ENCODE results near the gene TEDC1. TPM values are rescaled to one million over a fixed set of nuclear protein-coding genes. Genes with fewer than 3 reads are reported as not detected.
A peak's percentile ranks its signal among the peaks of the same experiment; 100 is the strongest.

Gene TEDC1
- total RNA-seq, 4 donors from 2014 or later, result 5.5 to 20.4 (median 14.2) TPM

DNA sequence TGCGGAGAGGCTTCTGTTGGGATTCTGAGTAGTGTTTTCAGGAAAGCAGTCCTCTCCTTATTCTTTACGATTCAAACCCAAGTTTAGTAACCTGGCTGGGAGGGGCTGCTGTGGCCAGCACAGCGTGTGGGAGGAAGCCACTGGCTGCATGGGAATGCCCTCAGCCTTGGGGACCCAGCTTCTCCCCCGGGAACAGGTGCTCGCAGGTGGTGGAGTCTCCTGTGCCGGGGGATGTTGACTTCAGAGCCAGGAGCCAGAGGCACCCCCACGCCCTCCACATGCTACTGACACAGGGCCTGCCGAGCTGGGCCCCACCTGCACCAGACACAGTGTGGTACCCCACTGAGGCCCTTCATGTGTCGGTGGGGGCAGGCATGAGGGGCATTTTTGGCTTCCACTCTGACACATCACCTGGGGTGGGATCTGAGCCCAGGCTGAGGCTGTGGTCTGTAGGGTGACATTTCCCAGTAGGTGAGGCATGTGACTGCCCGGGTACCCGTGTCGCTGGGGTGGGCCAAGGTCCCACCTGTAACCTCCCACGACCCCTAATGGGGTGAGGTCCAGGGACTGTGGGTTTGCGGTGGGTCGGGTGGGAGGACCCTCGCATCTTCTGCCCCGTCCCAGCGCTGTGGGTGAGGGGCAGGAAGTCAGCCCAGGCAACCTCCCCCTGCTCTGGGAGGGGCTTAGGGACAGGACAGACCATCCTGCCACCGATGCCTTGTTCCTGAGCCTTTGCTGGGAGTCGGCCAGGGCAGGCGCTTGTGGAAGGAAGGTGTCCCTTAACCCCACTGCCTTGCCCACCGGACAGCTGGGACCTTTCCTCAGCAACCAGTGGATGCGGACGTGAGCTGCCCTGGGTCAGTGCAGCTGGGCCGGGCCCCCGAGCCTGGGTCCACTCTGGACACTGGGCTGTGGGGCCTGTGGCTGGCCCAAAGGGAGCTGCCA lies 44.9 kb upstream of the TEDC1 start:
- no peaks in the 10 kb centered on the region for H3K27me3 ChIP-seq
- no peak for DNase-seq (ENCODE audit: low spot score in 2 of 2)
- 87 to 88% methylated on average over 10 to 24 of the region's 26 CpGs for WGBS, 2 donors
- no peak overlapping the region for H3K27ac ChIP-seq
- peaks cover 0 to 57% (median 0%) of the 10 kb centered on the region in 3 donors for H3K36me3 ChIP-seq
- no peak overlapping the region for H3K4me3 ChIP-seq
- TF ChIP-seq EP300 (IDR thresholded peaks at IDR 0.05) (no peak), POLR2A (IDR thresholded peaks at IDR 0.05) (no peak)
- TF ChIP-seq, protein P1, sequence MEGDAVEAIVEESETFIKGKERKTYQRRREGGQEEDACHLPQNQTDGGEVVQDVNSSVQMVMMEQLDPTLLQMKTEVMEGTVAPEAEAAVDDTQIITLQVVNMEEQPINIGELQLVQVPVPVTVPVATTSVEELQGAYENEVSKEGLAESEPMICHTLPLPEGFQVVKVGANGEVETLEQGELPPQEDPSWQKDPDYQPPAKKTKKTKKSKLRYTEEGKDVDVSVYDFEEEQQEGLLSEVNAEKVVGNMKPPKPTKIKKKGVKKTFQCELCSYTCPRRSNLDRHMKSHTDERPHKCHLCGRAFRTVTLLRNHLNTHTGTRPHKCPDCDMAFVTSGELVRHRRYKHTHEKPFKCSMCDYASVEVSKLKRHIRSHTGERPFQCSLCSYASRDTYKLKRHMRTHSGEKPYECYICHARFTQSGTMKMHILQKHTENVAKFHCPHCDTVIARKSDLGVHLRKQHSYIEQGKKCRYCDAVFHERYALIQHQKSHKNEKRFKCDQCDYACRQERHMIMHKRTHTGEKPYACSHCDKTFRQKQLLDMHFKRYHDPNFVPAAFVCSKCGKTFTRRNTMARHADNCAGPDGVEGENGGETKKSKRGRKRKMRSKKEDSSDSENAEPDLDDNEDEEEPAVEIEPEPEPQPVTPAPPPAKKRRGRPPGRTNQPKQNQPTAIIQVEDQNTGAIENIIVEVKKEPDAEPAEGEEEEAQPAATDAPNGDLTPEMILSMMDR (IDR thresholded peaks at IDR 0.05), result no peak
- no peaks in the 10 kb centered on the region for H3K9me3 ChIP-seq
- peaks cover 0 to 17% (median 5%) of the 10 kb centered on the region in 4 donors for H3K4me1 ChIP-seq

DNA sequence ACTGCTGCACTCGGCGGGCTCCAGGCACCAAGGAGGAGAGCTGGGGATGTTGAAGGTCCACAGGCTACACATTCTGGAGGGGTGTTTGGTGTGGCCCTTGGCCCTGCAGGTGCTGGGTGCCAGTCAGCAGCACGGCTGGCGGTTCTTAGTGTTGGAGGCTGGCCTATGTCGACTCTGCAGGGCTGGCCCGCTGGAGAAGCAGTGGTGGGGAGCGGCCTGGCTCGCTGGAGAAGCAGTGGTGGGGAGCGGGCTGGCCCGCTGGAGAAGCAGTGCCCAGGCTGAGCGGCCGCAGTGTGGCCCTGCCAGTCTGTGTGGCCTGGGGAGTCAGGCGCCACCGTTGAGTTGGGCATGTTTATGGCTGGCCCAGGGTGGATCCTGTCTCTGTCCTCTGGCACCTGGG lies 44.1 kb upstream of the TEDC1 start:
- Histone ChIP-seq H3K9me3 (no peaks in the 10 kb centered on the region), H3K4me3 (no peak overlapping the region), H3K36me3 (peaks cover 0 to 61% (median 0%) of the 10 kb centered on the region in 3 donors), H3K4me1 (peaks cover 0 to 17% (median 5%) of the 10 kb centered on the region in 4 donors), H3K27me3 (no peaks in the 10 kb centered on the region), H3K27ac (no peak overlapping the region)
- no peak for DNase-seq (ENCODE audit: low spot score in 2 of 2)
- no peak for TF ChIP-seq POLR2A (IDR thresholded peaks at IDR 0.05)
- TF ChIP-seq EP300 (IDR thresholded peaks at IDR 0.05), result no peak
- TF ChIP-seq, protein P1 (IDR thresholded peaks at IDR 0.05), result no peak
- 74% methylated on average over 12 of the region's 14 CpGs for WGBS, 2 donors

DNA sequence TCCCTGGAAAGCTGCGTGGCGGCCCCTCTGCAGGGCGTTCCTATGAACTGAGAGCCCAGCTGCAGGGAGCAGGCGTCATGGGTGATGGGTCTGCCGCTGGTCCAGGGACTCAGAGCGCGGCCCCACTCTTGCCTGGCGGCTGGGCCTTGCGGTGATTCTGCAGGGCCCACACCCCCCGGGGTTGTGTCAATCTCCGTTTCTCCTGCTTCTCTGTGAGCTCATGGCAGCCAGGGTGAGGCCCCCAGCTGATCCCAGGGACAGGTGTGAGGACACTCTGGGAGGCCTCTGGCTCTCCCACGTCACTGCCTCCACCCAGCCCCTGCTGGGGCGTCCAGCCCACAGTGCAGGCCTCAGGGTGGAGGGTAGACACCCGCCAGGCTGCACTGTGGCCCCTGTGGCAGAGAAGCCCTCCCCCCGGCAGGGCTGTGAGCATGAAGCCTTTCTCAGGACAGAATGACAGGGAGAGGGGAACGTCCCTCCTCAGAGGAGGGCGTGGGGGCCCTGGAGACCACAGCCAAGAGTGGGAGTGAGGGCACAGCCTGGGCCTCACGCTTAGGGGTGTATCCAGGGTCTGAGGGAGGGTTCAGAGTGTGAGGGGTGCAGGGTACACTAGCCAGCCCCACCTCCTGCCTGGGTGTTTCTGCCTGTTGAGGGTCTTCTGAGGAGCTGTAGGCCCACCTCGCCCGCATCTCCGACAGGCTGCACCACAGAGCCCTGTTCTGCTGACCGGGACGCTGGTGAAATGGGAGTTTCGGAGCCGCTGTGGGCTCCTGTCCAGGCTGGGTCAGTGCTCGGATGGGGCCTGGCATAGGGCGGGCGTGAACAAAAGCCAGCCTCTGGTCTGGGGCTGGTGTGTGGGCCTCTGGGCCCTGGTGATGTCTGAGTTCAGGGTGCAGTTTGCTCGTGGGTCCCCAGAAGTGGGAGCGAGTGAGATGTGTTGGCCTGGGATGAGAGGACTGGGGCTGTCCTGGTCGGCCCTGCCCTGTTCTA lies 43.1 kb upstream of the TEDC1 start:
- H3K4me3 ChIP-seq, result no peak overlapping the region
- peaks cover 0 to 61% (median 0%) of the 10 kb centered on the region in 3 donors for H3K36me3 ChIP-seq
- peak overlapping the region in 3 of 4 donors; percentile 10 to 78 (median 71) for H3K27ac ChIP-seq
- H3K27me3 ChIP-seq, result no peaks in the 10 kb centered on the region
- TF ChIP-seq, protein P1 (IDR thresholded peaks at IDR 0.05), result no peak
- no peak for TF ChIP-seq POLR2A (IDR thresholded peaks at IDR 0.05)
- H3K4me1 ChIP-seq, result peaks cover 0 to 17% (median 5%) of the 10 kb centered on the region in 4 donors
- no peak for DNase-seq (ENCODE audit: low spot score in 2 of 2)
- 74 to 76% methylated on average over 20 to 27 of the region's 31 CpGs for WGBS, 2 donors
- H3K9me3 ChIP-seq, result no peaks in the 10 kb centered on the region

DNA sequence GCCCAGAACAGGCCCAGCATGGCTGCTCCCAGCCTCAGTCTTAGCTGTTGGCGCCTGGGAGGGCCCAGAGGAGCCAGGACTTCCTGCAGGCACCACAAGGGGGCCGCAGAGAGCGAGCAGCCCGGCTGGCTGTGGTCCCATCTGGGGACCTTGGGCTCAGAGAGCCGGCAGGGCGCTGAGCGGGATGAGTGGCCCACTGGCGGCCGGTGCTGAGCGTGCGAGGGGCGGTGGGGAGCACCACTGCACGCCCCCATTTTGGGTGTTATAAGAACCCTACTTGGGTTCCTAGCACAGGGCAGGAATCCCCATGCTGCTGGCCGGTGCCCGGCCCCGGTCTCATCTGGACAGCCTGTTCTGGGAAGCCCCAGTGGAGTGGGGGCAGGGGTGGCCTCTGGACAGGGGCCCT lies 42.3 kb upstream of the TEDC1 start:
- Histone ChIP-seq H3K4me1 (peaks cover 0 to 17% (median 5%) of the 10 kb centered on the region in 4 donors), H3K4me3 (no peak overlapping the region), H3K9me3 (no peaks in the 10 kb centered on the region), H3K36me3 (peaks cover 0 to 63% (median 0%) of the 10 kb centered on the region in 3 donors), H3K27ac (peak overlapping the region in 3 of 4 donors; percentile 10 to 78 (median 71)), H3K27me3 (no peaks in the 10 kb centered on the region)
- WGBS, 2 donors, result 21 to 35% methylated on average over 11 to 16 of the region's 16 CpGs
- TF ChIP-seq POLR2A (IDR thresholded peaks at IDR 0.05), result no peak
- TF ChIP-seq, protein P1 (IDR thresholded peaks at IDR 0.05), result peak; percentile 91 to 95 (median 95)
- peak in 1 of 2 donors; percentile 60 for TF ChIP-seq EP300 (IDR thresholded peaks at IDR 0.05)
- DNase-seq (ENCODE audit: low spot score in 2 of 2), result peak; percentile 52 to 56
